ENCODE data around the gene OGA.

Gene OGA

GRCh38 chr10:101773923-101774588, 44.2 kb downstream of the OGA start:
- DNase-seq, result no peak

GRCh38 chr10:101772895-101773761, 45.1 kb downstream of the OGA start:
- no peak for DNase-seq

- DNase-seq, result no peak
Measured at GRCh38 chr10:101772017-101772894, 46.0 kb downstream of the OGA start.

GRCh38 chr10:101771380-101771779, 46.9 kb downstream of the OGA start:
- DNase-seq, result no peak

GRCh38 chr10:101770331-101771215, 47.7 kb downstream of the OGA start:
- DNase-seq, result no peak

- no peak for DNase-seq
Measured at GRCh38 chr10:101769541-101770180, 48.6 kb downstream of the OGA start.

- no peak for DNase-seq
Measured at GRCh38 chr10:101768791-101769170, 49.5 kb downstream of the OGA start.

- DNase-seq, result no peak
Measured at GRCh38 chr10:101767966-101768790, 50.1 kb downstream of the OGA start.

GRCh38 chr10:101767600-101767945, 50.7 kb downstream of the OGA start:
- DNase-seq, result no peak

GRCh38 chr10:101766753-101767599, 51.3 kb downstream of the OGA start:
- no peak for DNase-seq

- DNase-seq, result no peak
Measured at GRCh38 chr10:101766306-101766705, 51.9 kb downstream of the OGA start.

GRCh38 chr10:101763141-101763846, 55.0 kb downstream of the OGA start:
- DNase-seq, result no peak

- DNase-seq, result no peak
Measured at GRCh38 chr10:101762736-101763135, 55.5 kb downstream of the OGA start.

GRCh38 chr10:101761226-101761625, 57.0 kb downstream of the OGA start:
- no peak for DNase-seq

GRCh38 chr10:101760510-101760909, 57.7 kb downstream of the OGA start:
- no peak for DNase-seq

GRCh38 chr10:101759309-101760247, 58.7 kb downstream of the OGA start:
- DNase-seq, result no peak

- no peak for DNase-seq
Measured at GRCh38 chr10:101758858-101759257, 59.4 kb downstream of the OGA start.

- DNase-seq, result no peak
Measured at GRCh38 chr10:101752241-101752640, 66.0 kb downstream of the OGA start.

Data from stimulated activated CD4-positive, alpha-beta T cell treated with anti-CD3 and anti-CD28 coated beads, Interleukin-1b, Interleukin-23, amount 100 ng/mL, for 48 hours (primary cell).